ENCODE data around the gene TOP2A.

- TF ChIP-seq EZH2 (IDR thresholded peaks at IDR 0.05) (no peak), POLR2AphosphoS5 (IDR thresholded peaks at IDR 0.05; ENCODE audit: borderline replicate concordance, low read depth, low read length) (no peak), FOXP2 (optimal IDR thresholded peaks at IDR 0.05; ENCODE audit: control extremely low read depth, extremely low read length, insufficient read depth) (no peak)
Measured at GRCh38 chr17:40350689-40351358, 66.9 kb downstream of the TOP2A start.
